GM12865 (cell line): ENCODE results near the gene MAFF.

ENCODE experiments used
- DNase-seq: peaks from one replicate; pipeline ENCODE4 v3.0.0; 2010; ENCODE audit warnings: low read depth
- H3K4me3 ChIP-seq: 2 replicates; pipeline ENCODE4 v1.5.1; 2011; ENCODE audit warnings: mild to moderate bottlenecking, low read depth, low read length, control low read depth
- CTCF ChIP-seq: IDR thresholded peaks from 2 replicates; pipeline ENCODE4 v1.5.1; 2011; ENCODE audit warnings: low read length, control low read depth, low read depth, inconsistent platforms; ENCODE audit not compliant: insufficient read depth; ENCODE audit errors: missing control alignments

The MAFF gene

GRCh38 chr22:38236786-38237185 is 35.0 kb downstream of the MAFF start:
- no peak for TF ChIP-seq CTCF
- no peak overlapping the region for H3K4me3 ChIP-seq
- no peak for DNase-seq

GRCh38 chr22:38238519-38239071 is 36.8 kb downstream of the MAFF start:
- no peak overlapping the region for H3K4me3 ChIP-seq
- no peak for TF ChIP-seq CTCF
- DNase-seq = no peak

- no peak overlapping the region for H3K4me3 ChIP-seq
Measured at GRCh38 chr22:38239101-38239761, 37.4 kb downstream of the MAFF start.

GRCh38 chr22:38240734-38241252 is 39.0 kb downstream of the MAFF start:
- no peak for DNase-seq
- no peak for TF ChIP-seq CTCF
- no peak overlapping the region for H3K4me3 ChIP-seq

More at GRCh38 chr22:38239101-38239761, 37.4 kb downstream of the MAFF start:
- no peak for DNase-seq
- no peak for TF ChIP-seq CTCF

GRCh38 chr22:38243007-38243765 is 41.4 kb downstream of the MAFF start:
- no peak overlapping the region for H3K4me3 ChIP-seq
- no peak for DNase-seq
- no peak for TF ChIP-seq CTCF

GRCh38 chr22:38244106-38244505 is 42.3 kb downstream of the MAFF start:
- no peak overlapping the region for H3K4me3 ChIP-seq
- DNase-seq = peak; percentile 65
- no peak for TF ChIP-seq CTCF
